GM21423 (cell line): ENCODE measurements around the gene SHISA7.

ENCODE experiments used
- ATAC-seq: cut with Tn5 transposase; IDR thresholded peaks from one replicate; pipeline ENCODE4 v1.9.1; 2021; ENCODE audit warnings: mild to moderate bottlenecking, moderate library complexity; ENCODE audit not compliant: unreplicated experiment

The SHISA7 gene

GRCh38 chr19:55482156-55482961 is 39.3 kb upstream of the SHISA7 start:
- ATAC-seq = no peak

- ATAC-seq = no peak
Measured at GRCh38 chr19:55481794-55482155, 38.7 kb upstream of the SHISA7 start.

- ATAC-seq = no peak
Measured at GRCh38 chr19:55481148-55481793, 38.2 kb upstream of the SHISA7 start.

- no peak for ATAC-seq
Measured at GRCh38 chr19:55479451-55480230, 36.5 kb upstream of the SHISA7 start.

GRCh38 chr19:55479045-55479444 is 35.9 kb upstream of the SHISA7 start:
- no peak for ATAC-seq

- ATAC-seq = no peak
Measured at GRCh38 chr19:55478364-55478763, 35.3 kb upstream of the SHISA7 start.

- no peak for ATAC-seq
Measured at GRCh38 chr19:55477905-55478304, 34.8 kb upstream of the SHISA7 start.

GRCh38 chr19:55476100-55476775 is 33.1 kb upstream of the SHISA7 start, which contains the start of gene ZNF628:
Gene ZNF628 (plus strand): TSS chr19:55476617. CDS start chr19:55479911, 3,294 bp downstream.
- peak; percentile 91 for ATAC-seq

GRCh38 chr19:55474269-55475265 is 31.5 kb upstream of the SHISA7 start:
- ATAC-seq = no peak

- no peak for ATAC-seq
Measured at GRCh38 chr19:55473225-55474012, 30.3 kb upstream of the SHISA7 start.

- no peak for ATAC-seq
Measured at GRCh38 chr19:55472463-55472862, 29.4 kb upstream of the SHISA7 start.

- ATAC-seq = no peak
Measured at GRCh38 chr19:55471266-55471665, 28.2 kb upstream of the SHISA7 start.

GRCh38 chr19:55468054-55468393 is 24.9 kb upstream of the SHISA7 start:
- ATAC-seq = no peak

GRCh38 chr19:55467236-55468053 is 24.3 kb upstream of the SHISA7 start:
- ATAC-seq = no peak

GRCh38 chr19:55466241-55466614 is 23.1 kb upstream of the SHISA7 start:
- no peak for ATAC-seq

GRCh38 chr19:55465460-55466240 is 22.6 kb upstream of the SHISA7 start:
- no peak for ATAC-seq

GRCh38 chr19:55464662-55465054 is 21.6 kb upstream of the SHISA7 start, which contains the start of gene C19orf85:
Gene C19orf85 (minus strand): TSS chr19:55464751. CDS start chr19:55464554, 197 bp downstream.
- ATAC-seq = no peak
